ENCODE measurements around the gene RAB7B. TPM values are rescaled to one million over a fixed set of nuclear protein-coding genes. Genes with fewer than 3 reads are reported as not detected.
"Not testable (repeated sequence)": the region's sequence is repeated elsewhere in the genome, so short reads cannot be mapped to it uniquely, and the experiment has no call there.

Gene RAB7B
- total RNA-seq, 1 donor from 2014 or later, result not detected

DNA sequence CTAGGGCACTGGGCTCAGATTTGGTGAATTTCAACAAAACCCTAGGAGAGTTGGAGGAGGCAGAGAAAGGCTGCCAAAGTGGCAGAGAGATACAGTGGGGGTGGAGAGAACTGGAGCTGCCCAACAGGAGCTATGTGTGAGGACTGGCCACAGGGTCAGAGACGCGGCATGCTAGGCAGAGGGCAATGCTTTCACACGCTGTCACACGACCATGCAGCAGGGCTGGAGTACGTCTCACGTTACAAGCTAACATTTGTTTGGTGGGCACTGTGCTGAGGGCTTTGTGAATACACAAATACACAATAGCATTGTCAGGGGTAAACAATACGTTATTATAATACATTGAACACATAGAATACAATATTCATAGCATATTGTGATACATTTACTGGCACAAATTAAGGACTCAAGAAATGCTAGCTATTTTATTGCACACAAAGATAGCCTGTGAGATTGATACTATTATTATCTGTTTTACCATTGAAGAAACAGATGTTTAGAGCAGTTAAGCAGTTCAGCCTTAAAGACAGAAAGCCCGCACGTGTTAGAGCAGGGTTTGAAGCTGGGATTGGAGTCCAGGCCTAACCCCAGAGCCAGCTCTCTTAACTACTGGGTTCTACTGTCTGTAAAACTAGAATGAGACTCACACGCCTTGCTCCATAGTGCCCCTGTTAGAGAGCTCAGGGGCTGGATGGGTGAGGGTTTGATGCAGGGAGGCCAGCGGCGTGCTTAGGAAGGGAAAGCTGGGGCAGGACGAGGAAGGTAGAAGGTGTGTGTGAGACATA lies 4.5 kb downstream of the RAB7B start:
- Mint-ChIP-seq H3K27ac (no peak overlapping the region), H3K9me3 (no peaks in the 10 kb centered on the region), H3K36me3 (ENCODE audit: low read depth) (no peaks in the 10 kb centered on the region), H3K4me3 (no peak overlapping the region), H3K4me1 (peaks cover 14% of the 10 kb centered on the region), H3K27me3 (peaks cover 10% of the 10 kb centered on the region)
- DNase-seq, result no peak
- intact Hi-C loops (cut with micrococcal nuclease), result no loop called here

DNA sequence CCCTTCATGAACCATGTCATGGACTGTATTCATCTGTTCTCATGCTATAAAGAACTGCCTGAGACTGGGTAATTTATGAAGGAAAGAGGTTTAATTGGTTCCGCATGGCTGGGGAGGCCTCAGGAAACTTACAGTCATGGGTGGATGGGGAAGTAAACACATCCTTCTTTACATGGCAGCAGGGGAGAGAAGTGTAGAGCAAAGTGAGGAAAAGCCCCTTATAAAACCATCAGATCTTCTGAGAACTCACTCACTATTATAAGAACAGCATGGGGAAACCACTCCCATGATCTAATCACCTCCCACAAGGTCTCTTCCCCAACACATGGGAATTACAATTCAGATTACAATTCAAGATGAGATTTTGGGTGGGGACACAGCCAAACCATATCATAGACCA lies 6.6 kb downstream of the RAB7B start:
- H3K4me1 Mint-ChIP-seq; H3K36me3 Mint-ChIP-seq (ENCODE audit: low read depth); H3K27ac Mint-ChIP-seq; intact Hi-C loops (cut with micrococcal nuclease); H3K9me3 Mint-ChIP-seq; DNase-seq; H3K4me3 Mint-ChIP-seq: not testable (repeated sequence)
- H3K27me3 Mint-ChIP-seq, result peaks cover 11% of the 10 kb centered on the region

DNA sequence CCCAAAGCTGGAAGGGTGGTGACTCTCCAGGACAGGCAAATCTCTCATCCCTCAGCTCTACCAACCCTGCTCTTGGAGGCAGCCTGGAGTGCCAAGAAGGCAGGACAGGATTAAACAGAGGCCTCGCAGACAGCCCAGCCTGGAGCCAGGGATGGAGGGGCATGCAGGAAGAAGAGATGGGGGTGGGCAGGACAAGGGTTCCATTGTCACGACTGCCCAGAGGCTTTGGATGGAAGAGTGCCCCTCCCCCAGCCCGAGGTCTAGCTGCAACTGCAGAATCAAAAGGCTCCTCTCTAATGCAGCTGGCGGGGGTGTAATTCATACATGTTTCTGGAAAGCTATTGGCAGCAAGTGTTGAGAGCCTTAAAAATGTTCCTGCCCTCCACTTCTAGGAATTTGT lies 8.8 kb downstream of the RAB7B start:
- no peak for DNase-seq
- Mint-ChIP-seq H3K4me1 (no peaks in the 10 kb centered on the region), H3K27ac (no peak overlapping the region), H3K27me3 (peaks cover 25% of the 10 kb centered on the region), H3K9me3 (no peaks in the 10 kb centered on the region), H3K36me3 (ENCODE audit: low read depth) (no peaks in the 10 kb centered on the region), H3K4me3 (no peak overlapping the region)
- intact Hi-C loops (cut with micrococcal nuclease), result no loop called here

DNA sequence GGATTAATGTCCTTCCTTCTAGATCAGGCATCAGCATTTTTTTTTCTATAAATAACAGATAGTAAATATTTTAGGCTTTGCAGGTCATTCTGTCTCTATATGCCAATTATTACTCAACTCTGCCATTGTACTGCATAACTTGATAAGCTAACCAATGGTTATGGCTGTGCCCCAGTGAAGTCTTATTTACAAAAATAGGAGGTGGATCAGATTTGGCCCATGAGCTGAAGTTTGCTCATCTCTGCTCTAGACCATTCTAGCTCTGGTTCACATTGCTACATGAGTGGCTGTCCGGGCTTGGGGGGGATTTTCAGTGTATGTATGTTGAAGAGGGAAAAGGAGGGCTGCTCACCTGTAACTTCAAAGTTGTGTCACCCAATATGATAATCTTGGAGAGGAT lies 10.1 kb downstream of the RAB7B start:
- no peaks in the 10 kb centered on the region for H3K9me3 Mint-ChIP-seq
- DNase-seq, result no peak
- H3K4me1 Mint-ChIP-seq, result no peaks in the 10 kb centered on the region
- H3K4me3 Mint-ChIP-seq, result no peak overlapping the region
- intact Hi-C loops (cut with micrococcal nuclease), result no loop called here
- no peak overlapping the region for H3K27ac Mint-ChIP-seq
- peaks cover 25% of the 10 kb centered on the region for H3K27me3 Mint-ChIP-seq
- H3K36me3 Mint-ChIP-seq (ENCODE audit: low read depth), result no peaks in the 10 kb centered on the region

DNA sequence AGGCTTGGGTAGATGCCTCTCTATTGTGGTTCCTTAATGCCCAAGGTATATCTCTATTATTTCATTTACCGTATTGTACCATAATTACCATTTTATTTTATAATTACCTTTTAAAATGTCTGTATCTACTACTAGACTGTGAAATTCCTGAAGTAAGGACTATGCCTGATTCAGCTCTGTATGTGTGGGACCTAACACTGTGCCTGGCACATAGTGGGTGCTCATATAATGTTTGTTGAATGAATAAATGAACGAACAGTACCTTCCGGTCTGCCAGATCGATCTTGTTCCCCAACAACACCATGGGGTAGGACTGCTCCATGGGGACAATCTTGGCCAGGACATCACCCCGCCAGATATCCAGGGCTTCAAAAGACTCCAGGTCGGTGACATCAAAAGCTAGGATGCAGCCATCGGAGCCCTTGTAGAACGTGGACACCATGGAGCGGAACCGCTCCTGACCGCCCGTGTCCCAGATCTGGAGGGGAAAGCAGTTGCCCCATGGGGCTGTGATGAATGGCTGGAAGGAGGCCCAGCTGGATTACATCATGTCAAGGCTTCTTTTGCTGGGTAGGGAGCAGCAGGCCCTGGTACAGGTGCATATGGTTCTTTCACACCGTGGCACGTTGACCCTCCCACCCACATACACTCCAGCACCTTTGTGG lies 10.8 kb downstream of the RAB7B start:
- Mint-ChIP-seq H3K9me3 (no peaks in the 10 kb centered on the region), H3K27ac (no peak overlapping the region), H3K4me1 (no peaks in the 10 kb centered on the region), H3K27me3 (peaks cover 24% of the 10 kb centered on the region), H3K36me3 (ENCODE audit: low read depth) (no peaks in the 10 kb centered on the region), H3K4me3 (no peak overlapping the region)
- DNase-seq, result no peak
- intact Hi-C loops (cut with micrococcal nuclease), result no loop called here

DNA sequence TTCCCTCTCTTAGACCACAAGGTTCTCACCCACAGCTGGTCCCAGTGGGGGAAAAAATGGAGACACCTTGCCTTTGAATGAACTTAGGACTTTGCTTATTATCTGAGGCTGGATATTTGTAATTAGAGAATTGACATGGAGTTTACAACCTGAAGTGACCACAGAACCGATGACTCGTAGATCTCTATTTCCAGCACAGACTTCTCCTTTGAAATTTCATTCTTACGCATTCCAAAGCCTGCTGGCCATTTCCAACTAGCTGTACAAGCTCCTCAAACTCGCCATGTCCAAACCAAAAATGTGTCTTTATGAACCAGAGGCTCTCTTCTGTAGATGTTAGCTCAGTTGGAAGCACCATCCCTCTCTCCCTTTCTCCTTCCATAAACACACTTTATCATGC lies 12.0 kb downstream of the RAB7B start:
- no peak overlapping the region for H3K4me3 Mint-ChIP-seq
- H3K27ac Mint-ChIP-seq, result no peak overlapping the region
- H3K4me1 Mint-ChIP-seq, result no peaks in the 10 kb centered on the region
- no peaks in the 10 kb centered on the region for H3K9me3 Mint-ChIP-seq
- H3K27me3 Mint-ChIP-seq, result peaks cover 17% of the 10 kb centered on the region
- intact Hi-C loops (cut with micrococcal nuclease), result no loop called here
- DNase-seq, result no peak
- H3K36me3 Mint-ChIP-seq (ENCODE audit: low read depth), result no peaks in the 10 kb centered on the region

DNA sequence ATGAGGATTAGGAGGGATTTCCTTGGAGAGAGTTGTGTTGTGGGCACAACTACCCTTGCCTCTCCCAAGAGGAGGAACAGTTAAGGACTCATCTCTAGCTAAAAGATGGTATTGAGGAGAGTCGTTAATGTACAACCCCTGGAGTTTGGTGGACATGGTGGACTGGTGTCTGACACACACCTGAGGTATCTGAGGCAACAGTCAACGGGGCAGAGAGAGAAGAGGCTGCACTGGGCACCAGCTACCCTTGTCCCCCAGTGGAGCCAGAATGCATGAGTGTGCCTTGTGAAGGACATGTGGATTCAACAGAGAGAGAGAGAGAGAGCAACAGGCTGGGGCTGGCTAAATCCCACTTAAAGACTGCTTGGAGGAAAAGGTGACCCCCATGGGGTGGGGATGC lies 13.0 kb downstream of the RAB7B start:
- DNase-seq, result no peak
- H3K36me3 Mint-ChIP-seq (ENCODE audit: low read depth), result no peaks in the 10 kb centered on the region
- H3K27ac Mint-ChIP-seq, result no peak overlapping the region
- H3K27me3 Mint-ChIP-seq, result peaks cover 17% of the 10 kb centered on the region
- H3K9me3 Mint-ChIP-seq, result no peaks in the 10 kb centered on the region
- intact Hi-C loops (cut with micrococcal nuclease), result no loop called here
- no peaks in the 10 kb centered on the region for H3K4me1 Mint-ChIP-seq
- no peak overlapping the region for H3K4me3 Mint-ChIP-seq

DNA sequence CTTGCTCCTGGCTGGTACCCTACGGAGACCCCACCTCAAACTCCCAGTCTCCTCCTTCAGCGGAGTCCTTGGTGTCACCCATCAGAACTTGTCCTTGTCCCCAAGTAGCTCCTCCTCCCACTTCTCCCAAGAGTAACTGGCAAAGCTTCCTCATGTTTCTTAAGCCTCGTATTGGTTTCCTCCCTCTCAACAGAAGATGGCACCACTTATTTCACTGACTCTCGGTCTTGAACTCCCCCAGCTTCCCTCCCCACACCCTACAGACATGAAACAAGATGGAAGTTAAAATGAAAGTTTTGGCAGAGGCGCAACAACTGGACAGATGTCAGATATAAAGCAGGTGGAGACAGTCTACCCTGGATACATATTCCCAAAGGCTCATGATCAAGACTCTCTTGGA lies 13.4 kb downstream of the RAB7B start:
- intact Hi-C loops (cut with micrococcal nuclease), result no loop called here
- no peaks in the 10 kb centered on the region for H3K36me3 Mint-ChIP-seq (ENCODE audit: low read depth)
- H3K4me3 Mint-ChIP-seq, result no peak overlapping the region
- H3K27me3 Mint-ChIP-seq, result peaks cover 17% of the 10 kb centered on the region
- no peaks in the 10 kb centered on the region for H3K9me3 Mint-ChIP-seq
- no peak overlapping the region for H3K27ac Mint-ChIP-seq
- H3K4me1 Mint-ChIP-seq, result no peaks in the 10 kb centered on the region
- DNase-seq, result no peak

DNA sequence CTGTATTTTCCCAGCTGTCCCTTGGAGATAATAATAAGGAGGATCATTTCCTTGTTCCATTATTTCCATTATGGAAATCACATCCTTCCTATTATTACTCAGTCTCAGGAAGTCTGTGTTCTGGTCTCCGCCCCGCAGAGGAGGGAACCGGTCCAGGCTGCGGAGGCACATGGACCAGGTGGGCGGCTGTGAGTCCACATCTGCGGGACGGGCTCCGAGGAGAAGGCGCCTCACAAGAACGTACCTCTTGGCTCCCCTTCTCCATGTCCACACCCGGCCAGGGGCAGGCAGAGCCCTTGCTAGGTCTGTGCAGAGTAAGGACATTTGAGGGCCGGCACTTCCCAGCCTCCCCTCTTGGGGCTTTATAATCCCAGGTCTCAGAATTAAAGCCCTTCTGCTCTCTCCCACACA lies 14.6 kb downstream of the RAB7B start:
- Mint-ChIP-seq H3K4me3 (no peak overlapping the region), H3K4me1 (no peaks in the 10 kb centered on the region), H3K27me3 (peaks cover 17% of the 10 kb centered on the region), H3K9me3 (no peaks in the 10 kb centered on the region), H3K27ac (no peak overlapping the region), H3K36me3 (ENCODE audit: low read depth) (no peaks in the 10 kb centered on the region)
- intact Hi-C loops (cut with micrococcal nuclease), result no loop called here
- no peak for DNase-seq

DNA sequence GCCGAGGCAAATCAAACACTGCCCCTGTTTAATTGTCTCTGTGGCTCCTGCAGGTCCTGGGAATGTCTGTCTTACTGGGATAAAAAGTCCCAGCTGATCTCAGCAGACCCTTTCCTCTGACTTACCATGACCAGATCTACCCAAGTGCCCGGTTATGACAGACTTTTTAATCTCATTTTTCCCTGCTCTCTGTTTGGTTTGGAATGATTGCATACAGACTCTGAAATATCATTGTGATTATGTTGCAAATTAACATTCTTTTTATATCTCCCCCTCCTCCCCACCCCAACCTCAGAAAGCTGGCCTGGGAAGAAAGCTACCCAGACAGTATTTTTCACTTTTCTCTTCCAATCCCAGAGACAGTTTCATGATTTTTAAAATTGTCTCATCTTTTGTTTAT lies 16.3 kb downstream of the RAB7B start:
- H3K4me3 Mint-ChIP-seq, result no peak overlapping the region
- intact Hi-C loops (cut with micrococcal nuclease), result no loop called here
- no peak for DNase-seq
- H3K27me3 Mint-ChIP-seq, result peaks cover 14% of the 10 kb centered on the region
- H3K36me3 Mint-ChIP-seq (ENCODE audit: low read depth), result no peaks in the 10 kb centered on the region
- no peak overlapping the region for H3K27ac Mint-ChIP-seq
- no peaks in the 10 kb centered on the region for H3K4me1 Mint-ChIP-seq
- peaks cover 5% of the 10 kb centered on the region for H3K9me3 Mint-ChIP-seq

DNA sequence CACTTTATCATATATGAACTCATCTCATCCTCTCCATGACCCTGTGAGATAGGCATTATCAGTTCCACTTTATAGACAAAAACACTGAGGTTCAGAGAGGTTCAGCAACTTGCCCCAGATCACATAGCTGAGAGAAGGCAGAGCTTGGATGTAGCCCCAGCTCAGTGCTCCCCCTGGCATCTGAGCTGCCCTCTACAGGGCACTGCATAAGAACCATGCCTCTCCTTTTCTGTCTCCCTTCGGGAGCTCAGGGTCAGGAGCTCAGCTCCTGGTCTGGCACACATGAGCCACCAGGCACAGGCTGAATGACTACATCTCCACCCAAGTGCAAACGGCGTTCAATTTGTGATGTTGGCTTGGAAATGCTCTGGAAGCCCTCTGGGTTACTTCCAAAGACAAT lies 16.9 kb downstream of the RAB7B start:
- intact Hi-C loops (cut with micrococcal nuclease), result no loop called here
- Mint-ChIP-seq H3K4me3 (no peak overlapping the region), H3K27ac (no peak overlapping the region)

DNA sequence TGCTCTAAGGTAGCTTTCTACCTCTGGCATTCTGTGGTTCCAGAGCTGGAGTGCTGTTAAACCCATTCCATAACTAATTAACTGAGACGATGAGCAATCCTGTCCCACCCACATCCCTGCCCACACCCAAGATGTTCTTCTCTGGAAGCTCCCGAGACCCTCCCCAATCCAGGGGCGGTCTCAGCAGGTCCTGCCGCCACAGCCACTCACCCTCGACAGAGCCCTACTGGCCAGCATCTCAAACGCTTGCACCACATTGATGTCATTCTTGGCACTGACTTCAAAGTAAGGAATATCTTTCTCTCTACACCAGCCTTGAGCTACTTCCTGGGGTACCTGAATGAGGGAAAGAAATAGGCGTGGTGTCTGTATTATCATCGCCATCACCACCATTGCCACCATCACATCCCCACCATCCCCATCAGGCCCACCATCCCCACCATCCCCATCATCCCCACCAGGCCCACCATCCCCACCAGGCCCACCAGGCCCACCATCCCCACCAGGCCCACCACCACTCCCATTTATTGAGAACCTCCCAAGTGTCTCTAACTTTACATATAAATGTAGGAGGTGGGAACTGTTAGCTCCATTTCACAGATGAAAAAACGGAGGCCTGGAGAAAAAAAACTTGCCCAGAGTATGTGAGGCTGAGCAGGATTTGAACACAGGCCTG lies 17.7 kb downstream of the RAB7B start:
- no peaks in the 10 kb centered on the region for H3K36me3 Mint-ChIP-seq (ENCODE audit: low read depth)
- H3K9me3 Mint-ChIP-seq, result peaks cover 6% of the 10 kb centered on the region
- H3K4me1 Mint-ChIP-seq, result no peaks in the 10 kb centered on the region
- DNase-seq, result no peak
- no peak overlapping the region for H3K27ac Mint-ChIP-seq
- peaks cover 9% of the 10 kb centered on the region for H3K27me3 Mint-ChIP-seq
- no peak overlapping the region for H3K4me3 Mint-ChIP-seq
- intact Hi-C loops (cut with micrococcal nuclease), result no loop called here

More for the DNA sequence above, 16.9 kb downstream of the RAB7B start:
- Mint-ChIP-seq H3K4me1 (no peaks in the 10 kb centered on the region), H3K9me3 (peaks cover 6% of the 10 kb centered on the region), H3K27me3 (peaks cover 10% of the 10 kb centered on the region), H3K36me3 (ENCODE audit: low read depth) (no peaks in the 10 kb centered on the region)
- DNase-seq, result no peak

DNA sequence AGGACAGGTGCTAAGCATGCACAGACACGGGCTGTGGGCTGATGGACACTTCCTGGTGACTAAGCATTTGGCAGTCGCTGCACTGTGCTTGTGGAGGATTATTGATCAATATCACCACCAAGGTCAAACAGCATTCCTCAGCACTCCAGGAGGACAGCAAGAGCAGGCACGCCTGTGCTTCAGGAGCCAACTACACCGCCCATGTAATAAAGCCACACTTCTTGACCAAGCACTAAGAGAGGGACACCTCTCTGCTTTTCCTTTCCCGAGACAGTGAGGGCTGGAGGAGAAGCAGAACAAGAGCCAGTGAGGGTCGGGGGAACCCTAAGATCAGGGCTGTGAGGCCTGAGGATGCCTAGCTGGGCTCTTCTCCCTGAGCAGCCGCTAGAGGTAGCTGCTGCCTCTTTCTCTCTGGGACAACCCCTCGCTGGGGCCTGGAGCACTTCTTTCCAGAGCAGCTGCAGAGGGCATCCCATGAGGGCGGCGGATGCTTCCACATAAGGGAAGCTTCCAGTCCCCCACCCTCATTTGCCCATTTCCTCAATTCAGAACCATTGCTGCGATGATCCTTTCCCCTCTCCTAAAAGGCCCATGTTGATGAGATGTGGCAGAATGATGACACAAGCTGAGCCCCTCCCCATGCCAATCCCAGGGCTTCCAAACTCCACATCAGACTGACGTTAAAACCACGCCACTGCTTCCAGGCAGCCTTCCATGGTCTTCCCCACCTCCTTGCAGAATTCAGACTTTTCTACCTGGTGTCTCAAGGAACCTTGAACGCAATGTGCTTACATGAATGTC lies 19.1 kb downstream of the RAB7B start:
- peak; percentile 72 for DNase-seq
- Mint-ChIP-seq H3K36me3 (ENCODE audit: low read depth) (no peaks in the 10 kb centered on the region), H3K4me3 (no peak overlapping the region), H3K4me1 (no peaks in the 10 kb centered on the region), H3K27me3 (no peaks in the 10 kb centered on the region), H3K9me3 (peaks cover 6% of the 10 kb centered on the region), H3K27ac (no peak overlapping the region)
- intact Hi-C loops (cut with micrococcal nuclease), result loop anchor here (1.0 kb wide), 1 partner anchor 122 kb away; no protein-coding TSS in a partner anchor

DNA sequence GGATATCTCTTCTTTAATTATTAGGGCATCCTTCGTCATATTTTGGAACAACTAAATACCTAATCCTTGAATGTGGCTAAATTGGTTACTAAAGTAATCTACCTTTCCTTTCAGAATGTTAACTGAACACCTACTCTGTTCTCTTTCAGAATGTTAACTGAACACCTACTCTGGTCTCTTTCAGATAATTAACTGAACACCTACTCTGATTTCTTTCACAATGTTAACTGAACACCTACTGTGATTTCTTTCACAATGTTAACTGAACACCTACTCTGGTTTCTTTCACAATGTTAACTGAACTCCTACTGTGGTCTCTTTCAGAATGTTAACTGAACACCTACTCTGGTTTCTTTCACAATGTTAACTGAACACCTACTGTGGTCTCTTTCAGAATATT lies 21.9 kb downstream of the RAB7B start:
- Mint-ChIP-seq H3K4me1 (no peaks in the 10 kb centered on the region), H3K4me3 (no peak overlapping the region), H3K27ac (no peak overlapping the region), H3K9me3 (peaks cover 6% of the 10 kb centered on the region), H3K36me3 (ENCODE audit: low read depth) (no peaks in the 10 kb centered on the region), H3K27me3 (no peaks in the 10 kb centered on the region)
- intact Hi-C loops (cut with micrococcal nuclease), result no loop called here
- no peak for DNase-seq

Measured in activated CD4-positive, alpha-beta T cell treated with anti-CD3 and anti-CD28 coated beads, Interleukin-2, amount 10 ng/mL, durations not matched to agents 24 days and 14 days (primary cell).